ENCODE measurements around the gene TSPAN33.

Gene TSPAN33

GRCh38 chr7:129203050-129203741, 58.7 kb downstream of the TSPAN33 start:
- no peak overlapping the region for H3K4me3 ChIP-seq (ENCODE audit: low read depth in 1 of 2, low read length in 2 of 2)
- no peaks in the 10 kb centered on the region for H3K4me1 ChIP-seq (ENCODE audit: insufficient read depth, low read length)
- H3K27me3 ChIP-seq (ENCODE audit: control insufficient read depth in 1 of 2, insufficient read depth in 2 of 2, low read length in 2 of 2), result no peaks in the 10 kb centered on the region
- no peak overlapping the region for H3K27ac ChIP-seq (ENCODE audit: low read depth, low read length)
- no peak overlapping the region for H3K9ac ChIP-seq (ENCODE audit: low read length)
- no peaks in the 10 kb centered on the region for H3K9me3 ChIP-seq (ENCODE audit: low read length)
- H3K36me3 ChIP-seq (ENCODE audit: insufficient read depth, low read length), result peaks cover 5% of the 10 kb centered on the region

GRCh38 chr7:129205126-129205818, 60.8 kb downstream of the TSPAN33 start:
- no peak overlapping the region for H3K9ac ChIP-seq (ENCODE audit: low read length)
- H3K9me3 ChIP-seq (ENCODE audit: low read length), result no peaks in the 10 kb centered on the region
- H3K27me3 ChIP-seq (ENCODE audit: control insufficient read depth in 1 of 2, insufficient read depth in 2 of 2, low read length in 2 of 2), result no peaks in the 10 kb centered on the region
- H3K4me3 ChIP-seq (ENCODE audit: low read depth in 1 of 2, low read length in 2 of 2), result no peak overlapping the region
- H3K27ac ChIP-seq (ENCODE audit: low read depth, low read length), result no peak overlapping the region
- no peaks in the 10 kb centered on the region for H3K4me1 ChIP-seq (ENCODE audit: insufficient read depth, low read length)
- H3K36me3 ChIP-seq (ENCODE audit: insufficient read depth, low read length), result peaks cover 19% of the 10 kb centered on the region

- no peaks in the 10 kb centered on the region for H3K4me1 ChIP-seq (ENCODE audit: insufficient read depth, low read length)
- H3K36me3 ChIP-seq (ENCODE audit: insufficient read depth, low read length), result peaks cover 19% of the 10 kb centered on the region
- no peak overlapping the region for H3K27ac ChIP-seq (ENCODE audit: low read depth, low read length)
- H3K9me3 ChIP-seq (ENCODE audit: low read length), result no peaks in the 10 kb centered on the region
- no peak overlapping the region for H3K9ac ChIP-seq (ENCODE audit: low read length)
- no peak overlapping the region for H3K4me3 ChIP-seq (ENCODE audit: low read depth in 1 of 2, low read length in 2 of 2)
- H3K27me3 ChIP-seq (ENCODE audit: control insufficient read depth in 1 of 2, insufficient read depth in 2 of 2, low read length in 2 of 2), result no peaks in the 10 kb centered on the region
Observed at GRCh38 chr7:129205987-129206785, 61.7 kb downstream of the TSPAN33 start.

- Histone ChIP-seq H3K9me3 (ENCODE audit: low read length) (no peaks in the 10 kb centered on the region), H3K4me1 (ENCODE audit: insufficient read depth, low read length) (no peaks in the 10 kb centered on the region)
Observed at GRCh38 chr7:129208667-129209066, 64.2 kb downstream of the TSPAN33 start.

GRCh38 chr7:129209067-129209926, 64.8 kb downstream of the TSPAN33 start:
- Histone ChIP-seq H3K9me3 (ENCODE audit: low read length) (no peaks in the 10 kb centered on the region), H3K27me3 (ENCODE audit: control insufficient read depth in 1 of 2, insufficient read depth in 2 of 2, low read length in 2 of 2) (no peaks in the 10 kb centered on the region), H3K4me1 (ENCODE audit: insufficient read depth, low read length) (no peaks in the 10 kb centered on the region), H3K4me3 (ENCODE audit: low read depth in 1 of 2, low read length in 2 of 2) (no peak overlapping the region), H3K36me3 (ENCODE audit: insufficient read depth, low read length) (peaks cover 30% of the 10 kb centered on the region), H3K27ac (ENCODE audit: low read depth, low read length) (no peak overlapping the region), H3K9ac (ENCODE audit: low read length) (no peak overlapping the region)

More at GRCh38 chr7:129208667-129209066, 64.2 kb downstream of the TSPAN33 start:
- H3K27me3 ChIP-seq (ENCODE audit: control insufficient read depth in 1 of 2, insufficient read depth in 2 of 2, low read length in 2 of 2), result no peaks in the 10 kb centered on the region
- H3K36me3 ChIP-seq (ENCODE audit: insufficient read depth, low read length), result peaks cover 30% of the 10 kb centered on the region
- H3K4me3 ChIP-seq (ENCODE audit: low read depth in 1 of 2, low read length in 2 of 2), result no peak overlapping the region
- no peak overlapping the region for H3K27ac ChIP-seq (ENCODE audit: low read depth, low read length)
- H3K9ac ChIP-seq (ENCODE audit: low read length), result no peak overlapping the region

- no peak overlapping the region for H3K27ac ChIP-seq (ENCODE audit: low read depth, low read length)
- peaks cover 30% of the 10 kb centered on the region for H3K36me3 ChIP-seq (ENCODE audit: insufficient read depth, low read length)
- no peaks in the 10 kb centered on the region for H3K9me3 ChIP-seq (ENCODE audit: low read length)
- no peak overlapping the region for H3K9ac ChIP-seq (ENCODE audit: low read length)
- H3K4me3 ChIP-seq (ENCODE audit: low read depth in 1 of 2, low read length in 2 of 2), result no peak overlapping the region
- no peaks in the 10 kb centered on the region for H3K4me1 ChIP-seq (ENCODE audit: insufficient read depth, low read length)
- no peaks in the 10 kb centered on the region for H3K27me3 ChIP-seq (ENCODE audit: control insufficient read depth in 1 of 2, insufficient read depth in 2 of 2, low read length in 2 of 2)
Observed at GRCh38 chr7:129210256-129210988, 65.9 kb downstream of the TSPAN33 start.

- Histone ChIP-seq H3K36me3 (ENCODE audit: insufficient read depth, low read length) (peaks cover 29% of the 10 kb centered on the region), H3K27ac (ENCODE audit: low read depth, low read length) (no peak overlapping the region), H3K27me3 (ENCODE audit: control insufficient read depth in 1 of 2, insufficient read depth in 2 of 2, low read length in 2 of 2) (no peaks in the 10 kb centered on the region), H3K9me3 (ENCODE audit: low read length) (no peaks in the 10 kb centered on the region), H3K4me1 (ENCODE audit: insufficient read depth, low read length) (no peaks in the 10 kb centered on the region), H3K9ac (ENCODE audit: low read length) (no peak overlapping the region), H3K4me3 (ENCODE audit: low read depth in 1 of 2, low read length in 2 of 2) (no peak overlapping the region)
Observed at GRCh38 chr7:129210989-129211312, 66.4 kb downstream of the TSPAN33 start.

GRCh38 chr7:129212126-129212525, 67.6 kb downstream of the TSPAN33 start:
- H3K9me3 ChIP-seq (ENCODE audit: low read length), result no peaks in the 10 kb centered on the region
- no peak overlapping the region for H3K4me3 ChIP-seq (ENCODE audit: low read depth in 1 of 2, low read length in 2 of 2)
- no peak overlapping the region for H3K27ac ChIP-seq (ENCODE audit: low read depth, low read length)
- H3K9ac ChIP-seq (ENCODE audit: low read length), result no peak overlapping the region
- no peaks in the 10 kb centered on the region for H3K27me3 ChIP-seq (ENCODE audit: control insufficient read depth in 1 of 2, insufficient read depth in 2 of 2, low read length in 2 of 2)
- peaks cover 25% of the 10 kb centered on the region for H3K36me3 ChIP-seq (ENCODE audit: insufficient read depth, low read length)
- no peaks in the 10 kb centered on the region for H3K4me1 ChIP-seq (ENCODE audit: insufficient read depth, low read length)

- Histone ChIP-seq H3K4me1 (ENCODE audit: insufficient read depth, low read length) (no peaks in the 10 kb centered on the region), H3K9me3 (ENCODE audit: low read length) (no peaks in the 10 kb centered on the region)
Observed at GRCh38 chr7:129212596-129212995, 68.1 kb downstream of the TSPAN33 start.

GRCh38 chr7:129213828-129214227, 69.3 kb downstream of the TSPAN33 start:
- Histone ChIP-seq H3K27ac (ENCODE audit: low read depth, low read length) (no peak overlapping the region), H3K4me1 (ENCODE audit: insufficient read depth, low read length) (no peaks in the 10 kb centered on the region), H3K4me3 (ENCODE audit: low read depth in 1 of 2, low read length in 2 of 2) (no peak overlapping the region), H3K9ac (ENCODE audit: low read length) (no peak overlapping the region), H3K36me3 (ENCODE audit: insufficient read depth, low read length) (peaks cover 23% of the 10 kb centered on the region), H3K27me3 (ENCODE audit: control insufficient read depth in 1 of 2, insufficient read depth in 2 of 2, low read length in 2 of 2) (no peaks in the 10 kb centered on the region), H3K9me3 (ENCODE audit: low read length) (no peaks in the 10 kb centered on the region)

More at GRCh38 chr7:129212596-129212995, 68.1 kb downstream of the TSPAN33 start:
- H3K9ac ChIP-seq (ENCODE audit: low read length), result no peak overlapping the region
- no peak overlapping the region for H3K27ac ChIP-seq (ENCODE audit: low read depth, low read length)
- H3K27me3 ChIP-seq (ENCODE audit: control insufficient read depth in 1 of 2, insufficient read depth in 2 of 2, low read length in 2 of 2), result no peaks in the 10 kb centered on the region
- H3K36me3 ChIP-seq (ENCODE audit: insufficient read depth, low read length), result peaks cover 25% of the 10 kb centered on the region
- no peak overlapping the region for H3K4me3 ChIP-seq (ENCODE audit: low read depth in 1 of 2, low read length in 2 of 2)
